HG03103 (cell line): ENCODE results near the gene PSMD3.
"Not testable (repeated sequence)": the region's sequence is repeated elsewhere in the genome, so short reads cannot be mapped to it uniquely, and the experiment has no call there.

Experiments
- ATAC-seq: cut with Tn5 transposase; IDR thresholded peaks from one replicate; pipeline ENCODE4 v1.9.1; 2021; ENCODE audit warnings: low read depth; ENCODE audit not compliant: unreplicated experiment

Gene PSMD3

DNA sequence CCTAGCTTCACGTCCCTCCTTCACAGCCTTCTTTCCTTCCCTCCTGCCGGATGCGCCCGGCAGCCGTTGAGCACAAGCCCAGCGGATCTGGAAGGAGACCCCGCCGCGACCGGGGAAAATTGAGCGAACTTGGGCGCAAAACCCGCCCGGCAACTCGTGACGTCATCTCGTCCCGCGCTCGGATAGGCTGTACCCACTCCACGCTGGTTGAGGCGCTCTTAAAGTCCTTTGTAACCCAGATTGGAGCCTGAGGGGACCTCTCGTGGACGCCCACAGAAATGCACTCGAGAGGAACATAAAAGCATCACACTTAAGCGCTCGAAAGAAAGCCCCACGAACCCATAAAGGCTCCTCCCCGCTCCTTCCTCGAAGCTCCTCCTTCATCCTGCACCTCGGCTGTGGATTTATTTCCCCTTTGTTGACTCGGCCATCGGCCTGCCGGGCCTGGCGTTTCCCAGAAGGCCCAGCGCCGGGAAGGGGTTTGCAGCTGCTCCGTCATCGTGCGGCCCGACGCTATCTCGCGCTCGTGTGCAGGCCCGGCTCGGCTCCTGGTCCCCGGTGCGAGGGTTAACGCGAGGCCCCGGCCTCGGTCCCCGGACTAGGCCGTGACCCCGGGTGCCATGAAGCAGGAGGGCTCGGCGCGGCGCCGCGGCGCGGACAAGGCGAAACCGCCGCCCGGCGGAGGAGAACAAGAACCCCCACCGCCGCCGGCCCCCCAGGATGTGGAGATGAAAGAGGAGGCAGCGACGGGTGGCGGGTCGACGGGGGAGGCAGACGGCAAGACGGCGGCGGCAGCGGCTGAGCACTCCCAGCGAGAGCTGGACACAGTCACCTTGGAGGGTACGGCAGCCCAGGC lies at the start of gene PSMD3:
Gene PSMD3, plus strand, starts transcription at position 457 of the 856 bp plus-strand sequence. Its CDS starts 164 bp downstream, at position 621.
- ATAC-seq: peak; percentile 88

- no peak for ATAC-seq
Measured at GRCh38 chr17:39933912-39934311, 46.7 kb upstream of the PSMD3 start.

GRCh38 chr17:39934324-39934723 lies 46.3 kb upstream of the PSMD3 start:
- no peak for ATAC-seq

GRCh38 chr17:39935909-39936308 lies 44.7 kb upstream of the PSMD3 start:
- ATAC-seq: no peak

GRCh38 chr17:39937447-39937846 lies 43.2 kb upstream of the PSMD3 start:
- ATAC-seq: no peak

DNA sequence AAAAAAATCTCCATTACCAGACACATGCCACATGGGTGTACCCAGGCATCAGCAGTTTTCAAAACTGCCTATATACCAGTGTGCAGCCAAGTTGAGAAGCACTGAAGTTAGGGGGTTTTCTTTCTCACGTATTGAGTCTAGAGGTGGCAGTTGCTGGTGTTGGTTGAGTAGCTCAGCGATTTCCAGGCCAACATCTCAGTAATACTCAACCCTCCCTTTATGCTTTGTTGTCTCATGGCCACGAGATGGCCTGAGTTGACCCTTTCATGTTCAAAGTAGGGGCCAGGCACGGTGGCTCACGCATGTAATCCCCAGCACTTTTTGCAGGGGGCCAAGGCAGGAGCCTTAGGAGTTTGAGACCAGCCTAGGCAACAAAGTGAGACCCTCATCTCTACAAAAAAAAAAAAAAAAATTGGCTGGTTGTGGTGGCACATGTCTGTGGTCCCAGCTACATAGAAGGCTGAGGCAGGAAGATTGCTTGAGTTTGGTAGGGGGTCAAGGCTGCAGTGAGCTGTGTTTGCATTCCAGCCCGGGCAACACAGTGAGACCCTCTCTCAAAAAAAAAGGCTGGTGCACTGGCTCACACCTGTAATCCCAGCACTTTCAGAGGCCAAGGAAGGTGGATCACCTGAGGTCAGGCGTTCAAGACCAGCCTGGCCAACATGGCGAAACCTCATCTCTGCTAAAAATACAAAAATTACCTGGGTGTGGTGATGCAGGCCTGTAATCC lies 42.3 kb upstream of the PSMD3 start:
- ATAC-seq: no peak

GRCh38 chr17:39939106-39939505 lies 41.5 kb upstream of the PSMD3 start:
- ATAC-seq: no peak

DNA sequence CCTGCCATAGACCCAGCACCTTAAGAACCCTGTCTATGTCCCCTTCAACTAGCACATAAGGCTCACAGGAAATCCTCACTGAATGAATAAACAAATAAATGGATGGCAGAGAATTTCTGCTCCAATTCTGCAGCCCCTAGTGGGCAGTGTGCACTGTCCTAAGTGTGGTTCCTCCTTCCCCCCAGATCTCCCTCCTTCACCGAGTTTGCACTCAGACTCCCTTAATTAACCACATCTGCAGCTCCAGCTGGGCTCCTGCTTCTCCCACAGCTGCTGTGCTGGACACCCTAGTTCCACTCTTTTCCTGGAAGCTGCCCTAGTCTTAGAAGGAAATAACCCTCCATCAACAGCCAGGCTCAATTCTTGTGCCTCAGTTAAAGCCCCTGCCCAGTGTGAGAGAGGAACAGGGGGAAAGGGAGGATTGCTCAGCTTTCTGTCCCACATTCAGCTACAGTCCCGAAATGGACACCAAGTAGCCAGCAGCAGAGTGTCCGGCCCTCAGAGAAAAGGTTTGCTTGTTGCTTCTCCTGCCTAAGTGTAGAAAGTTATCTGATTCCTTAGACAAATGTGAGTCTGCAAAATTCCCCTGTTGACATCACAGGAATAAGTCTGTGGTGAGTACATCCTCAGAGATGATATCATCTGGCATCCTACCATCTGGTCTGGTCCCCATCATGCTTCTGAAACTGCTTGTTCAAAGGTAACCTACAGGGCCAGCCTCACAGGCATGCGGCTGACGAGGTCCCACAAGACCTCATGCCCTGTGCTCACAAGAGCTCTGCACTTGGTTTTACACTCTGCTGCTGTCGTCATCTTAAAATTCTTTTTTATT lies 40.8 kb upstream of the PSMD3 start:
- ATAC-seq: no peak

GRCh38 chr17:39943702-39944392 lies 36.8 kb upstream of the PSMD3 start:
- no peak for ATAC-seq

GRCh38 chr17:39944393-39944711 lies 36.3 kb upstream of the PSMD3 start:
- ATAC-seq: no peak

DNA sequence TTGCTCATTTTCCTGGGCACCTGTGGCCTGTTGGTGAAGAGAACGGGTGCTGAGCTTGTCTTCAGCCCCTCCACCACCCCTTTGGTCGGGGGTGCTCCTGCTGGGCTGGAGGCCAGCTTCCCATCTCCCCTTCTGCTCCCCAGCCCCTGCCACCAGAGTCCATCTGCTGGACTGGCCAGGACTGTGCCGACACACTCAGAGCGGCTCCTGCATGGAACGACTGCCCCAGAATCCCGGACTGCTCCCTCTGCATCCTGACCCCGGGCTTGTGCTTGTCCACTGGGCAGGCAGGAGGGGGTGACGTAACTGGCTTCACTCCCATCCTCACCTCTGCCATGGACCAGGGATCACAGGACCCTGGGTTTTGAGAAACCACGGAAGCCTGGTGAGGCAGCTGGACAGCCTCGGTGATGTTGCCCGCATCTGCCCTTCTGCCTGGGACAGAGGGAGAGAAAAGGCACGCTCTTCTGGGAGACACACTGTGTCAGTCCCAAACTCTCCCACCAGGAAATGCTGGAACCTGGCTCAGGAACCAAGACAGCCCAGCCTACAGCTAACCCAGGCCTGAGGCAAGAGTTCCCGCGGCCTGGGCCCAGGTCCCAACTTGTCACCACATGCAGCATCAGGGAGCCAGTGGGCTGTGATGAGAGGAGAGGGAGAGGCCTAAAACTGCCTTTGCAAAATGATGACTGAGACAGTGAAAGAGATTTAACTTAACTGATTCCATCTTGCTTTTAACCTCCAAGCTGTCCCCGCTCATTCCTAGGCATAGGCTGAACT lies 33.9 kb upstream of the PSMD3 start:
- ATAC-seq: no peak

- not testable (repeated sequence) for ATAC-seq
Measured at GRCh38 chr17:39948489-39948828, 32.1 kb upstream of the PSMD3 start.

GRCh38 chr17:39949028-39949427 lies 31.6 kb upstream of the PSMD3 start:
- no peak for ATAC-seq

DNA sequence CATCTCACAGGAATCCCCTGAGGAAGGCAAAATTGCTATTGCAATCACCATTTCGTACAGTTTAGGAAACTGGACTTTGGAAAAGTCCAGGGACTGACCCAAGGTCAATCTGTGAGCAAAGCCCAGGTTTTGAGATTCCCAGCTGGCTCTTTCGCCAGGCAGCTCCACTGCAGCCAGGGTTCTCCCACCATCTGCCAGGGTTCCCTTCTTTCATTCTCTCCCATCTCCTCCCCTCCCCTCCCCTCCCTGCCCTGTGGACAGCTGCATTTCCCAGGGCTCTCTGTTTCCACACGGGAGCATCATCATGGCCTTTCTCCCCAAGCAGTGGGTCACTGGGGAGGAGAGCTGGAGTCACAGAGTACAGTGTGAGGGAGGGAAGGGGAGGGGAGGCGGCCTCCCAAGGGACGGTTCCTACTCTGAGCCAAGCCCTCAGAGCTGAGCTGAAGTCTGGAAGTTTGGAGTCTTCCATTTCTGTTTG lies 29.7 kb upstream of the PSMD3 start:
- no peak for ATAC-seq

DNA sequence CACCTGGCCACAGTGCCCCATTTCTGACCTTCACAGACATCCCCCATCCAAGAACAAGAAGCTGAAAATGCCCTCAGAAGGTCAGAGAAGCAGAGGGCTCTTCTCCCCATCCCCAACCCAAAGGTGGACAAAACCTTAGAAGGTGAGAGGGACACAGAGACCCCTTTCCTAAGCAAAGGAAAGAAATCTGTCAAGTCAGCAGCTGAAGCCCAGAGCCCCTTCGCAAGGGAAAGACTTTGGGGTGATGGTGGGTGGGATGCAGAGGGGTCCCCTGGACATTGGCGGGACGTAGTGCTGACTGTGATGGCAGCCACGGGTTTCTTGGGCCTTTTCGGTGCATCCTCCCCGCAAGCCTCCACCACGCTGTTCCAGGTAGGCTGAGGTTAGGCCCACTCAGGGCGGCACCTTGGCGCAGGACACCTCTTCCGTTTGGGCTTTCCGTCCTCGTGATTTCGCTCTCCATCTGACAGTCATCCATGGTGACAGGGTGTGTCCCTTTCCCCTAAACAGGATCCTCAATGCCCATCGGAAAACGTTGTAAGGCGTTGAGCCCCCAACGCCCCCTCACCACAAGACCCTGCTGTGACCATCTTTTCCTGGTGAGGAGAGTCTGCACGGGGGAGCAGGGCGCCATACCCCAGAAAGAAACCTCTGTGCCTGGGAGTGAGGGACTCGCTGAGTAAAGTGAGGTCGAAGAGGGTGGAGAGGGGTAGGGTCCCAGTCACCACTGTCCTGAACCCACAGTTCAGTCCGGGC lies 28.5 kb upstream of the PSMD3 start:
- ATAC-seq: no peak

DNA sequence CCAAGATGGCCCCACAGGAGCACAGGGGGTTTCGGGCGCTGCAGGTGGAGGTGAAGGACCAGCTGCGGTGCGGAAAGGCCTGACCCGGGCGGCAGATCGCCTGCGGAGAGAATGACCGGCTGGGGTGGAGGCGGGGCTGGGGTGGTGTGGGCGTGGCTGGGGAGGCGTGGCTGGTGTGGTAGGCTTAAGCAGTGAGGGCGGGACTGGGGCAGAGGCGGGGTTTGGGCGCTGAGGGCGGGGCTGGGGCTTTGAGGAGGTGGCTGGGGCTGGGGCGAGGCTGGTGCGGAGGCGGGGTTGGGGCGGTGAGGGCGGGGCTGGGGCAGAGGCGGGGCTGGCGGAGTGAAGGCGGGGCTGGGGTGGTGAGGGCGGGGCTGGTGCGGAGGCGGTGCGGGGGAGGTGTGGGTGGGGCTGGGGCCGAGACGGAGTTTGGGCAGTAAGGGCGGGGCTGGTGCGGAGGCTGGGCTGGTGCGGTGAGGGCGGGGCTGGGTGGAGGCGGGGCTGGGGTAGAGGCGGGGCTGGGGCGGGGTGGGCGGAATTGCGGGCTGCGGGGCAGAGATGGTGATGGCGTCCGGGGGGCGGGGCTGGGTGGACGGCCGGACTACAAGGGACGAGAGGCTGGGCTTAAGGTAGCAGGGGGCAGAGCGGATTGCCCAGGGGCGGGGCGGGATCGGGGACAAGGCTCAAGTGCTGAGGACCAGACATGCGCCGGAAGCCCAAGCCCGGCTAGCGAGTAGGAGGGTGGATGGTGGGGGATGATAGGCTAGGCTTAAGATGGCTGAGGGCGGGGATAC lies 27.7 kb upstream of the PSMD3 start:
- peak; percentile 52 for ATAC-seq

GRCh38 chr17:39953471-39953888 lies 27.1 kb upstream of the PSMD3 start:
- no peak for ATAC-seq

GRCh38 chr17:39954876-39955275 lies 25.7 kb upstream of the PSMD3 start:
- no peak for ATAC-seq
